ENCODE results near the gene RPTOR.
"Not testable (repeated sequence)": the region's sequence is repeated elsewhere in the genome, so short reads cannot be mapped to it uniquely, and the experiment has no call there.

Gene RPTOR

DNA sequence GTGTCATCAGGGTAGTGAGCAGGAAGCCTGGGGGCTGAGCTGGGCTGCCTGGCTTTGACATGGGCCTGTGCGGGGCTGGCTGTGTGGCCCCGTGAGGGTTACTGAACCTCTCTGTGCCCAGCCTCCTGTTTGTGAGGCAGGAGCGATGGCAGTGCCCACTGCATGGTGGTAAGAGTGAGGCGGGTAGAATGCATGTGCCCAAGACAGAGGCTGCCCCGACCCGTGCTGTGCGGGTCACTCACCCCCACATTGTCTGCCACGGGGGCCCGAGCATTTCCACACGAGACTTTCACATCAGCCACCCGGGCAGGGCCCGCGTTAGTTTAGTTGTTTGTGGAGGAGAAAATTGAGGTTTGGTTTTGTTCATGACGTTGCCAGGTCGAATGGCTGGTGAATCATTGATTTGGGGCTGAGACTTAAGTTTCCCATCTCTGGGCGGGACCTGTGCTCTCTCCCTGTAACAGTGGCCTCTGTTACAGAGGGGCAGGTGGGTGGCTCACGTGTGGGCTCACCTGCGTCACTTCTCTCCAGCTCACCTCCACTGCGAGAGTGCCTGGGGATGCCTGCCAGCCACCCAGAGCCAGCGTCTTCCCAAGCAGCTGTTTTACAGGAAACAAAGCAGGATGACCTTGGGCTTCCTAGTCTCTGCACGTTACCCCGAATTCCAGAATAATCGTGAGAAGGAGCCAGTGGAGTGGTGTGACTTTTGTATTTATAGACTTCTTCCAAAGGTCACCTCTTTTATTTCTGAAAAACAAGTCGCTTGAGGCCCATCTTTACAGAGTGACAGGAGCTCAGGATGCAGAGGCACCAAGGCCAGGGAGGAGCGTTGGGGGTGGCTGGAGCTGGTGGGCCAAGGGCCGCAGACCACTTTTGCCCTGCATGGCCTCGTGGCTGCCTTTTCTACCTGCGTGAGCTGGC, 150.6 kb downstream of the RPTOR start:
- no peak for DNase-seq (ENCODE audit: low spot score)

DNA sequence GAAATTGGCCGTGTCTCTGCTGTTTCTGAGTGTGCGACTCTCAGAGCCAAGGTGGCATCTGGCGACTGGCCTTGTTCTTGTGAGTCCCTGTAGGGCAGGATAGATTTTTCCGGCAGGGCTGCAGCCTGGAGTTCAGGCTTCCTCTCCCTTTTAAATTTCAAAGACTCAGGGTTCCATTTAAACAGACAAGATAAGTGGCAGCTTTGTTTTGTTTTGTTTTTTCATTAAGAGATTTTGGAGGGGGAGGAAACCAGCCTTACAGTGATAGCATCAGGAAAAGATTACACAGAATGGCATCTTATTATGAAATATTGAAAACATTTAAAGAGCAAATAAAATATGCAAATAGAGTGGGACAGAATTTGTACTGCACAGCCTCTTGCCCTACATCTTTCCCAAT, 151.3 kb downstream of the RPTOR start:
- DNase-seq (ENCODE audit: low spot score) = no peak

DNA sequence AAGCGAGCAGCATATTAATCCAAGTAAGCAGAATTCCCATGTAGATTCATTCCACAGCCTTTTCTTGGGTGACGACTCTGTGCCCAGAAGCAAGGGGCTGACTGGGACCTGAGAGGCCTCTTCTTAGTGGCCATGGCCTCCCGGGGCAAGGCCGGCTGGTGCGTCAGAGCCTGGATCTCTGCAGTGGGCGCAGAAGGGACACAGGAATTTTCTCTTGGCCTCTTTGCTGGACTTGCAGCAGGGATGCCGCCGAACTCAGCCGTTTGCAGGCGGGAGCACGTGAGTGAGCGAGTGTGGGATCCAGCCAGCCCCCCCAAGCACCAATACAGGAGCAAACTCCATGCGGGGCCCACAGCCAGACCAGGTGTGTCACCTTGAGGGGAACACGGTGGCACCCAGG, 151.8 kb downstream of the RPTOR start:
- no peak for DNase-seq (ENCODE audit: low spot score)

DNA sequence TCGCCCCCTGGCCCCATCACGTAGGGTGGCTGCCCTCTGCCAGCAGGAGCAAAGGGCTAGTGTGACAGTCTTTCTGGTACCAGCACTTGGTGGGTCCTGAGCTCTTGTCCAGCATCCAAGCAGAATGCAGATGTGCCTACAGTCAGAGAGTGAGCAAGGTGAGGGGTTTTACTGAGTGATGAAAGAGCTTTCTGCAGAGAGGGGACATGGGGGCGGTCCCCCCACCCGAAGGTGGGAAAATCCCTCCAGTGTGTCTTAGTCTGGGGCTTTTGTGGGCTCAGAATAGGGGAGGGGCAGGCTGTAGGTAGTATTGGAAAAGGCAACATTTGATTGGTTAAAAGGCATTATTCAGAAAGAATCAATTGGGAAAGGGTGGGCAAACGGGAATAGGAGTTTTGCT, 152.3 kb downstream of the RPTOR start:
- DNase-seq (ENCODE audit: low spot score) = no peak

DNA sequence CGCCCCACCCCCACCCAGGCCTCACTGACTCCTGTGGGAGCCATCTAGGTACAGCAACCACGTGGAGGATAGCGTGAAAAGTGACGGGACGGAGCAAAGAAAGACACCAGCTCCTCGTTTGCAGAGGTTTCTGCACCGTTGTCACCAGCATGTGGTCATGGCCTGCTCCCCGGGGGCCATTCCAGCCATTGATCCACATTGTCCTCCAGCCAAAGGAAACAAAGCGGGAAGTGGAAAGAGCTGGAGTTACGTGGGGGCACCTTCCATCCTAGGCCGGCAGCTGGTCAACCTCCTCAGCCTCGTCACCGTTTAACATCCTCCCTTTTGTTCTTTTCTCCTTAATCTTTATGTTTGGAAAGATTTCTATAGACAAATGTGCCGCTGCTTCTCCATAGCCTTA, 153.7 kb downstream of the RPTOR start:
- DNase-seq (ENCODE audit: low spot score) = no peak

DNA sequence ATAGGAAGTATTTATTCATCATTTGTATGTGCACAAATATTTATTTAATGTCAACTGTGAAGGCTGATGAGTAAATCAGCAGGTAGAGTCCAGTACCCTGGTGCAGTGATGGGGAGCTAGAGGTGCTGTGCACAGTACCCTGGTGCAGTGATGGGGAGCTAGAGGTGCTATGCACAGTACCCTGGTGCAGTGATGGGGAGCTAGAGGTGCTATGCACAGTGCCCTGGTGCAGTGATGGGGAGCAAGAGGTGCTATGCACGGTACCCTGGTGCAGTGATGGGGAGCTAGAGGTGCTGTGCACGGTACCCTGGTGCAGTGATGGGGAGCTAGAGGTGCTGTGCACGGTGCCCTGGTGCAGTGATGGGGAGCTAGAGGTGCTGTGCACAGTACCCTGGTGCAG, 154.6 kb downstream of the RPTOR start:
- not testable (repeated sequence) for DNase-seq (ENCODE audit: low spot score)

DNA sequence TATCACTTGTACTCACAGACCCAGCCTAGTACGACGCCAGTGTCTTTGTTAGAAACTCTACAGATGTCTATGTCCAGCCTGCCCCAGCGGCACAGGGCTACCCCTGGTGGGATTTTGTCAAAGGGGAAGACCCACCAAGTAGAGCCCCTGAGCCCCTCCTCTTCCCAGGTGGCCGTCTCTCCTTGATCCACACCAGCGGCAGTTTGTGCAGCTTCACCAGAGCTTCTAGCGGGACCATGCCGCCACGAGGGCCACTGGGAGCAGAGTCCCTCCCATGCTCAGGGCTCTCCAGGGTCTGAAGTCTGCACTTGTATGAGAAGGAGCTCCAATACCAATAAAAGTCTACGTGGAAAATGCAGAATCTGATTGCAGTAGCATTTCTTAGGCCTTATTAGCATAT, 157.1 kb downstream of the RPTOR start:
- no peak for DNase-seq (ENCODE audit: low spot score)

DNA sequence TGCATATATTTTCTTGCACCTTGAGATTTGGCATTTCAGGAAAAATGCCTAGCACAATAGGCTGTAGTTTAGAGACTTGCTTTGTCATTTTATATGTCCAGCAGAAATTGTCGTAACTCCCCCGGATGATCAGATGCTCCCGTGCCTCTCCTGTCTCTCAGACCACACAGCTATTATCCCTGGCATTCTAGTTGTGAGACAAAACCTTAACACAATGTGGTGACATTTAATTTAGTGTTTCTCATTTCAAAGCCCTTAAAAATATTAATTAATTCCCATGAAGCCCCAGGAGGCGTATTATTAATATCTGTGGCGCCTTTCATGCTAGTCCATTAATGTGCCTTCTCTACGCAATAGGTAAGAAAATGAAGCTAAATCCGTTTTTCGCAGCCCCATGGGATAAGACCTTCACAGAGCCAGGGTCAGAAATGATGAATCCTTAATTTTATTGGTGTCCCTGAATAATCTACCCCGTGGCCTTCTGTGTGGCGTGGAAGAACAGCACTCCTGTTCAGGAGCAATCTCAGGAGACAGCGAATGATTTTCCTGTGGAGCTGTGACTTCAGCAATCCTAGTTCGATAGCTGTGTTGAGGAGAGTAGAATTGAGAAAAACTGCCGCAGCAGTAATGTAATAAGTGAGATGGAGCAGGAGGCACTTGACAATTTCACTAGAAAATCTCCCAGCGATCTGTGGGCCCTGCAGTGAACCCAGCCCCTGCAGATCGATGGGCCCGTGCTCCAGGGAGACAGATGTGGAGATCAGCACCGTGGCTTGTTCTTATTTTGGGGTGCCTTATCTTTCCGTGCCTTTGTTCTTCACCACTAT, 157.9 kb downstream of the RPTOR start:
- no peak for DNase-seq (ENCODE audit: low spot score)

DNA sequence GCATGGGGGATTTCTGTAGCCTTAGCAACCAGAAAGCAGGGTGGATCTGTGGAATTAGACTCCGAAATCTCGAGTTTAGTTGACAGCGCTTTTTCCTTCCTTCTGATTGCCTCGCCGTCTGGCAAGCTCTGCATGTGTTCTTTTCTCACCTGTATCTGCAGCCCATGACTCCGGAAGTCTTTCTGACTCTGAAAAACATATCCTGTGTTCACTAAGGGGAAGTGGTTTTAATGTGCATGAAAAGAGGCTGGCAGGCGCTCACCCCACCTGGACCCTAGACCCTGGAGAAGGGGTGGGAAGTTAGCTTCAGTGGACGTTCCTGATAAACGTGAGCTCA, 158.5 kb downstream of the RPTOR start:
- DNase-seq (ENCODE audit: low spot score) = no peak

DNA sequence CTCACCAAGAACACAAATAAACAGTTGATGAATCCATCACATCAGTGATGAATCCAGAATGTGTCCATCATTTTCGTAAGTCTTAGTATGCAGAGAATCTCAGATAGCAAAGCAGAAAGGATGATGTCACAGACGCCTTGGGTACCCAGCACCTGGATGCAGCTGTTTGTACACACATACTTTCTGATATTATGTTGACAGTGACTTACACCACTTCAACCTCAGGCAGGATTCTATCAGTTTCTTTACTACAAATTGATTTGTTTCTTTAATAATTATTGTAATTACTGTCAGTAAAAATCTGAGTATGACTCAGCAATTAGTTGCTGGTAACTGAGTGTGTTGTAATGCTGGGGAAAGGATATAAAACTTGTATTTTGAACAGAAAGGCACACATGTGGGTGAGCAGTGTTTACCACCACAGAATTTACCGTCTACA, 159.8 kb downstream of the RPTOR start:
- DNase-seq (ENCODE audit: low spot score) = no peak

DNA sequence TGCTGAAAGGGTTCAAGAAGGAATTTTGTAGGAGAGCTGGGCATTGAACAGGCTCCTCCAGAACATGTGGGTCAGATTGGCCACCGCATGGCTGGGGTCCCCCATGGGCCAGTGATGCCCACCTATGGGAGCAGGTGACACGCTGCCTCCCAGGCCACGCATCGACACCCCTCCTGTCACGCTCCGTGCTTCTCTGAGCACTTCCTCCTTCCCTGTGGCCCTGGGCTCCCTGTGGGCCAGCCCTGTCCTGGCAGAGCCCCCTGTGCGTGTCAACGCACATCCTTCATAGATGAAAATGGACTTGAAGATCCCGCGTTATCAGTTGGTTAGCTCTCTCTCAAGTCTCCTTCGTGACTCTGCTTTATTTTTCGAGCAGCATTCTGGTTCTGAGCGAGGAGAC, 160.3 kb downstream of the RPTOR start:
- DNase-seq (ENCODE audit: low spot score) = no peak

DNA sequence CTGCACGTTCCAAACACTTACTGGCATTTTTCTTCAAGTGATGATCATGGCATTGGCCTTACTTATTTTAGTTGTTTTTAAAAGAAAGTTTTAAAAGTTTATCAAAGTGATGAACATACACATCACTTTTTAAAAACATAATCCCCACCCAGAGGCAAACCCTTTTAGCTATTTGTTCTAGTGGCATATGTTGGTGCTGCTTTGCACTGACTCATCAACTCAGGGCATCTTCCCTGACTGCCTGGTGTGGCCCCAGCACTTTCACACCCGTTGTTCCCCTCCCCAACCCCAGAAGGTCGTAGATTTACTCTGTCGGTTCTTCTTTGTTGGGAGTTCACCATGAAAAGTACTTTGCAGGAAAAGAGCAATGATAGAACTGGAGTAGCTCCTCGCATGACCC, 161.3 kb downstream of the RPTOR start:
- DNase-seq (ENCODE audit: low spot score) = no peak

DNA sequence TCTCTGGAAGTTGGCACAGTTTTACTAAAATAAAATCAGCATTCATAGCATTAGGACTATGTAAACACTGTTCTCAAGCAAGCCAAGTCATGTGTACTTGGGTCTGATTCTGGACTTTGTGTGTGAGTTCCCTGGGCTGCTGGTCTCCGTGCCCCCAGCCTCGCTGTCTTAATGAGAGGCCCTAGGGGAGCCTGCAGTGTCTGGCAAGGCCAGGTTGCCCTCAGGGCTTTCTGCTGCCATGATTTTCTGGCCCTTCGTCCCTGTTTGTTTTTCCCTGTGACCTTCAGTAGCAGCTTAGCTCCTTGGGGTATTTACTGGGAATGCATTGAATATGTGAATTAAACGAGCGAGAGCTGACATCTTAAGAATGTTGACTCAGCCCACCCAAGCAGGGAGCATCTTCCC, 161.8 kb downstream of the RPTOR start:
- no peak for DNase-seq (ENCODE audit: low spot score)

DNA sequence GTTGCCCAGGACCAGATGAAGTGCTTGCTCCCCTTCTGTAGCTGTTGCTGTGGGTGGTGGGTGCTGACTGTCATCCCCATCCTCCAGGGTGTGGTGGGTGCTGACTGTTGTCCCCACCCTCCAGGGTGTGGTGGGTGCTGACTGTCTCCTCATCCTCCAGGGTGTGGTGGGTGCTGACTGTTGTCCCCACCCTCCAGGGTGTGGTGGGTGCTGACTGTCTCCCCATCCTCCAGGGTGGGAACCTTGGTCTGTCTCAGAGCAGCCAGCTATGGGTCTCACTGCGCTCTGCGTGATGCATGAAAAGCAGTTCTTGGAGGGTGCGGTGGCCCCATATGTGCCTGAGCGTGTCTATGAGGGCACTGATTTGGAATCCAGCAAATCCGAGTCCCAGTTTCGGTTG, 163.8 kb downstream of the RPTOR start:
- no peak for DNase-seq (ENCODE audit: low spot score)

DNA sequence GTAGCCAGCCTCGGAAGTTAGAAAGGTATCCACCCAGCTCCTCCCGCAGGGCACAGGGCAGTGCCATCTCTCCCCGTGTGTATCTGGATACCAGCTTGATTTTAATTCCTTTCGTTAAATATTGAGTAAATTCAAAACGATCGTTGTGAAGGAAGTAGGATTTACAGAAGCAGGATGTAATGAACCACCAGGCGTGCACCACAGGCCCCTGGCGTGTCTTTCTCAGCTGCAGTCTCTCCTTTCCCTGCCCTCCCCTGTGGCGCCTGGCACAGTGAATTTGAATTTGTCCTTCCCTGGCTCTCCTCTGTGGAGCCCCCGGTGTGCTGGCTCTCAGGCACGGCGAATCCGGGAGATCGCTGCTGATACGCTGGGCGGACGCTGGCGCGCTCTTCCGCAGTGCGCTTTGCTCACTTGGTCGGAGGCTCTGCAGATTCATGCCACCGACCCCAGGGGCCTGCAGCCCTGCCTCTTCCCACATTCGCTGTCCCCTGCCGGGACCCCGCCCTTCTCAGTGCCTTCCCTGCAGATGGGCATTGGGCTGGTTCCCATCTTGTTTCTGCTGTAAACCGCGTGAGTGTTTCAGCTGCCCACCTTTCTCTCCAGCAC, 164.6 kb downstream of the RPTOR start:
- no peak for DNase-seq (ENCODE audit: low spot score)

DNA sequence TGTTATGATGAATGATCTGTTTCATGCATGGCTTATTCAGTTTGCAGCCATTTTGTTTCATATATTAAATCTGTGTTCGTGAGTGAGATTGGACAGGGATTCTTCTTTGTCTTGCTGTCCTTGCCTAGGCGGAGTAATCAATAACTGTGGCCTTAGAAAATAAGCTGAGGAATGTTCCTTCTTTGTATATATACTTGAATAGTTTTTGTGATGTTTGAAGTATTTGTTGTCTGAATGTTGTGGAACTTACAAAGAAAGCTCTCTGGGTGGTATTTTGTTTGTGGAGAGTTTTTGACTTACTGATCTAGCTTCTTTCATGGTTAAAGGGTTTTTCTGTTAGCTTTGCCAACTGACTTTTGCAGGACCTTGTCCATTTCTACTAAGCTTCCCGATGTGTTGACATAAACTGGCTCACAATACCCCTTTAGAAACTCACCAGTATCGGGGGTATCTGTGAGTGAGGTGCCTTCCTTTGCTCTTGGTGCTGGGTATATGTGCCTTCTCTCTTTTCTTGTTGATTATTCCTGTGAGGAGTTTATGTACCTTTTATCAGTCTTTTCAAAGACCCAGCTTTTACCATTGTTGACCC, 166.2 kb downstream of the RPTOR start:
- DNase-seq (ENCODE audit: low spot score) = no peak

DNA sequence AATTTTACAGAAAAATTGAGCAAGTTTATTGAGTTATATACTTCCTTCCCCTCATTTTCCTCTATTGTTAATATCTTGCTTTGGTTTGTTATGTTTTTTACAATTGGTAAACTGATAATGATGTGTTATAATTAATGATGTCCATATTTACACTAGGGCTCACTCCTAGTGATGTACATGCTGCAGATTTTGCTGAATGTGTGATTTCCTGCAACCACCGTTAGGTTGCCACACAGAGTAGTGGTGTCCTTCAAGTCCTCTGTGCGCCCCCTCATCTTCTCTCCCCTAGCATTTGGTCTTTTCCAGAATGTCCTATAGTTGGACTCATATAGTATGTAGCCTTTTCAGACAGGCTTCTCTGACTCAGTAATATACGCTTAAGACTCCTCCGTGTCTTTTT, 167.5 kb downstream of the RPTOR start:
- DNase-seq (ENCODE audit: low spot score) = no peak

DNA sequence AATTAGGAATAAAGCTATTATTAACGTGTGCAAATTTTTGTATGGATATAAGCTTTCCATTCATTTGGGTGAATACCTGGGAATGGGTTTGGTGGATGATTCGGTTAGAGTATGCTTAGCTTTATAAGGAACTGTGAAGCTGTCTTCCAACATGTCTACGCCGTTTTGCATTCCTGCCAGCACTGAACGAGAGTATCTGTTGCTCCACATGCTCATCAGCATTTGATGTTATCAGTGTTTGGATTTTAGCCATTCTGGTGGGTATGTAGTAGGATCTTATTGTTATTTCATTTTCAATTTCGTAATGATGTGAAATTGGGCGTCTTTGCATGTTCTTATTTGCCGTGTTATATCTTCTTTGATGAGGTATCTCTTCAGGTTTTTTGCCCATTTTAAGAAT, 168.0 kb downstream of the RPTOR start:
- no peak for DNase-seq (ENCODE audit: low spot score)

DNA sequence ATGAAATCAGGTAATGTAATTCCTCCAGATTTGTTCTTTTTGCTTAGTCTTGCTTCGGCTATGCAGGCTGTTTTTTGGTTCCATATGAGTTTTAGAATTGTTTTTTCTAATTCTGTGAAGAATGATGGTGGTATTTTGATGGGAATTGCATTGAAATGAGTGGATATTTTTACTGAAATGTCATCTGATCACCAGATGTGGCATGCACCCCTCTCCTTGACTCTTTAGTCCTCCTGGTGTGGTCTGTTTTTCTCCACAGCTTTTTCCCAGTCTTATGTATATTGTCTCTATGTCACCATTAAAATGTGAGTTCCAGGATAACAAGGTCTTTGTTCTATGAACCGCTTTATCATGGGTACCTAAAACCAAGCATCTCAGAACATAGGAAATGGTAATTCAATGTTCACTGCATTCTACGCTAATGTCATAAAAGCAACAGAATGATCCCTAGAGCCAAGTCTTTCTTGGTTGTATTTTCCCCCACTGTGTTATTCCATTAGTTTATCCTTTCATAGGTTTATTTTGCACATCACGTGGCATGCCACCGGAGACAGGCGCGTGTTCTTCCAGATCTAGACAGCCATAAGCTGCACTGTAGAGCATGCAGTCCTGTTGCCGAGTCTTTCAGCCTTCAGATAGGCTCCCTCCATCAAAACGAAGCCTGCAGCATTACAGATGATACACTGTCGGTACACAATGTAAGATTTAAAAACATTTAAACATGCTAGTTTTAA, 172.5 kb downstream of the RPTOR start:
- DNase-seq (ENCODE audit: low spot score) = no peak

DNA sequence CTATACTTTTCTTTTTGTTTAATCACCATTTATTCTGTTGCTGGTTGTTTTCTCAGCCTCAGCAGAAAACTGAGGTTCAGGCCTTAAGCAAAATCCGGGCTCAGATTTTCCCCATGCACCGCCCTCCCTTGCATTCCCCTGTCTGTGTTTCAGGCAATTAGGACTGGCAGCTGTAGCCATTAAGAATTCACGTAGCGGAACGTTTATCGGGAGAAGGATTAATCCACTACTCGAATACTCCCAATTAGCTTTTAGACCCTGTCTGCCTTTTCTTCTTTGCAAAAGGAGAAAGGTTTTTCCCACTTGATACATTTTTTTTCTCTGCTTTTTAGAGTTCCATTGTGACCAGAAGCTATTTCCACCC, 173.1 kb downstream of the RPTOR start:
- DNase-seq (ENCODE audit: low spot score) = no peak

DNA sequence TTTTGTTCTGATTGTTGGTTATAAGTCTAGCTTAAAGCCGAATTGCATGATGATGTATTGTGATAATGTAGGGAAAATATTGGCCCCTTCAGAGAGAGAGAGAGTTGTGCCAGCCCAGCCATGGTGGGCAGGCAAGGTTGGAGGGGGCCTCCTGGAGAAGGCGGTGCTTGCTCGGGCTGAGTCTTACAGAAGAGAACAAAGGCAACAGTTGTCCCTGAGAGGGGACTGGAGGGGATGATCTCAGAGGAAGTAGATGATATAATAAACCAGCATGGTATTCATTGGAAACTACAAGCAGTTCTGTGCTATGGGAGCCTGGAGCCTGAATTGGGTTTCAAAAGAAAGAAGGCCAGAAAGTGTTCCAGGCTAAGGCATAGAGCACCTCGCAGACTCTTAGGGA, 173.8 kb downstream of the RPTOR start:
- DNase-seq (ENCODE audit: low spot score) = no peak

DNA sequence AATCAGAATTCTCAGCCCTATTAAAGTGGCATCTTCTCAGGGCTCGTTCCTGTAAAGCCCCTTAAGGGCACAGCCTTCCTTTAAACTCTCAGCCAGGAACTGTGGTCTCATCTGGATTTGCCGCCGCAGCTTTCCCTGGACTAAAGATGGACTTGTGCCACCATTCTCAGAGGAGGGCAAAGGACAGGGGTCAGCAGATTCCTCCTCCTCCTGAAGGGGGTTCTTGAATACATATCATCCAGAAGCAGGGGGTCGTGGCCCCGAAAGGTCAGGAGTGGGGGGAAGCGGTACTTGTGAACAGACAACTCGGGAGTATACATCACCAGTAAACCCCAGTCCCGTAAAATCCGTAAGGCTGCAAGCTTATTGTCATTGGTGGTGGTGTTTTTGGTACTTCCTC, 174.8 kb downstream of the RPTOR start:
- no peak for DNase-seq (ENCODE audit: low spot score)

Data from hematopoietic multipotent progenitor cell treated with erythropoietin and hydrocortisone succinate and interleukin-3 and kit ligand, for 15 days (in vitro differentiated cells).